Neural progenitor cell (in vitro differentiated cells): ENCODE measurements around the gene CEP170B. TPM values are rescaled to one million over a fixed set of nuclear protein-coding genes. Genes with fewer than 3 reads are reported as not detected.

ENCODE experiments used
- DNase-seq: peaks from one replicate; pipeline ENCODE4 v3.0.0-alpha.2; 2016; ENCODE audit warnings: low spot score
- H2AFZ ChIP-seq: fragments of 200-600 bp; sonication (generic); replicated peaks from 2 replicates; pipeline ENCODE4 v1.6.1; 2016; ENCODE audit warnings: antibody characterized with exemption
- H3F3A ChIP-seq: fragments of 200-600 bp; sonication (generic); 2 replicates; pipeline ENCODE4 v1.6.1; 2016; ENCODE audit warnings: antibody characterized with exemption, low read depth
- H3K27ac ChIP-seq: fragments of 200-600 bp; sonication (generic); 2 replicates; pipeline ENCODE4 v1.5.1; 2016; ENCODE audit warnings: mild to moderate bottlenecking
- H3K27me3 ChIP-seq: fragments of 200-600 bp; sonication (generic); 2 replicates; pipeline ENCODE4 v1.6.1; 2016; ENCODE audit warnings: mild to moderate bottlenecking, moderate library complexity
- H3K36me3 ChIP-seq: fragments of 200-600 bp; sonication (generic); 2 replicates; pipeline ENCODE4 v1.5.1; 2016
- H3K4me1 ChIP-seq: fragments of 200-600 bp; sonication (generic); 2 replicates; pipeline ENCODE4 v1.6.1; 2016; ENCODE audit warnings: mixed run types
- H3K4me2 ChIP-seq: fragments of 200-600 bp; sonication (generic); 2 replicates; pipeline ENCODE4 v1.6.1; 2016
- H3K4me3 ChIP-seq: fragments of 200-600 bp; sonication (generic); 2 replicates; pipeline ENCODE4 v1.5.1; 2016
- H3K79me2 ChIP-seq: fragments of 200-600 bp; sonication (generic); 2 replicates; pipeline ENCODE4 v1.6.1; 2016; ENCODE audit warnings: low read depth
- H3K9ac ChIP-seq: fragments of 200-600 bp; sonication (generic); 2 replicates; pipeline ENCODE4 v1.6.1; 2016
- H3K9me3 ChIP-seq: fragments of 200-600 bp; sonication (generic); 2 replicates; pipeline ENCODE4 v1.5.1; 2016; ENCODE audit warnings: low read depth
- H4K20me1 ChIP-seq: fragments of 200-600 bp; sonication (generic); 2 replicates; pipeline ENCODE4 v1.6.1; 2016; ENCODE audit warnings: low read depth
- H3K27ac Mint-ChIP-seq: 3 replicates; pipeline ENCODE4 v1.8.0; 2021; ENCODE audit warnings: mixed read lengths
- H3K27me3 Mint-ChIP-seq: 2 replicates; pipeline ENCODE4 v1.8.0; 2022; ENCODE audit warnings: low read depth, mild to moderate bottlenecking, inconsistent platforms, moderate library complexity, mixed read lengths; ENCODE audit not compliant: insufficient read depth
- H3K36me3 Mint-ChIP-seq: 3 replicates; pipeline ENCODE4 v1.8.0; 2021; ENCODE audit warnings: mixed read lengths
- H3K4me1 Mint-ChIP-seq: 3 replicates; pipeline ENCODE4 v1.8.0; 2021; ENCODE audit warnings: mixed read lengths
- H3K4me3 Mint-ChIP-seq: 3 replicates; pipeline ENCODE4 v1.8.0; 2021; ENCODE audit warnings: mild to moderate bottlenecking, moderate library complexity, mixed read lengths
- H3K9me3 Mint-ChIP-seq: 3 replicates; pipeline ENCODE4 v1.8.0; 2020; ENCODE audit warnings: mixed read lengths
- CTCF ChIP-seq: fragments of 200-600 bp; sonication (generic); IDR thresholded peaks from 2 replicates; pipeline ENCODE4 v1.5.1; 2017; ENCODE audit warnings: antibody characterized with exemption, mild to moderate bottlenecking
- EZH2 ChIP-seq: fragments of 200-600 bp; sonication (generic); IDR thresholded peaks from 2 replicates; pipeline ENCODE4 v1.6.1; 2017; ENCODE audit warnings: antibody characterized with exemption, mild to moderate bottlenecking, moderate library complexity
- EZH2phosphoT487 ChIP-seq: fragments of 200-600 bp; sonication (generic); IDR thresholded peaks from 2 replicates; pipeline ENCODE4 v1.6.1; 2017; ENCODE audit warnings: antibody characterized with exemption
- total RNA-seq: library from RNA; depleted of rRNA; stranded (reverse); fragments of >200 nt; gene quantifications from 2 replicates; pipeline ENCODE4 v1.2.3, GENCODE V29; 2015; ENCODE audit warnings: low replicate concordance

CEP170B gene
- total RNA-seq, 1 donor from 2014 or later, result 3.0 TPM

- Mint-ChIP-seq H3K36me3 (no peaks in the 10 kb centered on the region), H3K27me3 (peaks cover 2% of the 10 kb centered on the region), H3K27ac (no peak overlapping the region), H3K4me3 (no peak overlapping the region), H3K9me3 (no peaks in the 10 kb centered on the region), H3K4me1 (no peaks in the 10 kb centered on the region)
- Histone ChIP-seq H3K4me3 (no peak overlapping the region), H3K9ac (no peak overlapping the region), H3K4me2 (no peak overlapping the region), H3K79me2 (no peaks in the 10 kb centered on the region), H3K4me1 (peaks cover 7% of the 10 kb centered on the region), H3K27me3 (no peaks in the 10 kb centered on the region), H3K36me3 (no peaks in the 10 kb centered on the region), H4K20me1 (no peaks in the 10 kb centered on the region), H2AFZ (no peak overlapping the region), H3F3A (no peaks in the 10 kb centered on the region), H3K27ac (no peak overlapping the region), H3K9me3 (no peaks in the 10 kb centered on the region)
- no peak for TF ChIP-seq CTCF
- no peak for DNase-seq
Observed at GRCh38 chr14:104891121-104891551, 26.1 kb downstream of the CEP170B start.

DNA sequence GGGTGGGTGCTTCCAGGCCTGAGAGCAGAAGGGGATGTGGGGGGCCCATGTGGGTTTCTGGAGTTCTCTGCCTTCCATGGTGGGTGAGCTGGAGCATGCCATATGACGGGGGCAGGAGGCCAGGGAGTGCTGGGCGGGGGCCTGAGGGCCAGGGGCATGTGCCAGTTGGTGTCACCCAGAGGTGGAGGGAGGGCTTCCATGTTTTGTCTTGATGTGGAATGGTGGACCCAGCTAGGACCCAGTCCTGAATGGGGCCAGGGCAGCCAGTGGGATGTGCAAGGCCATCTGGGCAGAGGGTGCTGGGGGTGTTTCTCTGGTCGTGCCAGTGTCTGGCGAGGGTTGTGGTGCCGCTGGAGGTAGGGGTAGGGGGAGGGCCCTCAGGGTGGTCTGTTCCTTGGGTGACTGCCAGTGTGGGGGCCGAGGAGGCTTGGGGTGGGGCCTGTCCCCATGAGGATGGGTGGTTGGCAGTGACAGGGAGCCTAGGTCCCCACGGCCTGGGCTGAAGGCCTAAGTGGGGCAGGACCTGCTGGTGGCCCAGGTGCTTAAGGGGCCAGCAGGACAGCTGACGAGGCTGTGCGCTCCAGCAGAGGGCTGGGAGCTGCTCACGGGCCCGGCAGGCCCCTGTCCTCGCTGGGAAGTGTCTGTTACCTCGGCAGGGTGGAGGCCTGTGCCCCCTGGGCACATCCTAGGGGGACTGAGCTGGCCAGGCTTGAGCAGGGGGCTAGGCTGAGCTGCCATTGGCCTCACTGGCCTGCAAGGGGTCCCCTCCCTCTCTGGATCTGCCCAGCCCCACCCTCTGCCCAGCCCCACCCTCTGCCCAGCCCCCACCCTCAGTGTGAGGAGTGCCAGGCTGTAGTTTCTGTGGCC is 26.8 kb downstream of the CEP170B start:
- DNase-seq, result no peak
- H3K4me3 Mint-ChIP-seq, result no peak overlapping the region
- H3K27ac ChIP-seq, result no peak overlapping the region
- no peak overlapping the region for H2AFZ ChIP-seq
- no peak overlapping the region for H3K4me2 ChIP-seq
- no peaks in the 10 kb centered on the region for H3K79me2 ChIP-seq
- no peak overlapping the region for H3K27ac Mint-ChIP-seq
- TF ChIP-seq CTCF (no peak), EZH2phosphoT487 (no peak), EZH2 (no peak)
- no peaks in the 10 kb centered on the region for H3K27me3 ChIP-seq
- no peaks in the 10 kb centered on the region for H3K9me3 ChIP-seq
- no peaks in the 10 kb centered on the region for H3K9me3 Mint-ChIP-seq
- H3K36me3 ChIP-seq, result no peaks in the 10 kb centered on the region
- peaks cover 2% of the 10 kb centered on the region for H3K27me3 Mint-ChIP-seq
- no peaks in the 10 kb centered on the region for H3K36me3 Mint-ChIP-seq
- peaks cover 4% of the 10 kb centered on the region for H3K4me1 Mint-ChIP-seq
- H4K20me1 ChIP-seq, result no peaks in the 10 kb centered on the region
- H3K4me1 ChIP-seq, result peaks cover 7% of the 10 kb centered on the region
- H3K9ac ChIP-seq, result no peak overlapping the region
- no peaks in the 10 kb centered on the region for H3F3A ChIP-seq
- no peak overlapping the region for H3K4me3 ChIP-seq

GRCh38 chr14:104892531-104893434 is 27.7 kb downstream of the CEP170B start:
- Histone ChIP-seq H2AFZ (no peak overlapping the region), H4K20me1 (no peaks in the 10 kb centered on the region), H3K27ac (no peak overlapping the region), H3K79me2 (no peaks in the 10 kb centered on the region), H3K4me3 (no peak overlapping the region), H3K27me3 (no peaks in the 10 kb centered on the region), H3F3A (no peaks in the 10 kb centered on the region), H3K4me1 (peaks cover 7% of the 10 kb centered on the region), H3K4me2 (no peak overlapping the region), H3K9ac (no peak overlapping the region), H3K9me3 (no peaks in the 10 kb centered on the region), H3K36me3 (no peaks in the 10 kb centered on the region)
- peak overlapping the region; percentile 72 for H3K27ac Mint-ChIP-seq
- no peak overlapping the region for H3K4me3 Mint-ChIP-seq
- peaks cover 4% of the 10 kb centered on the region for H3K4me1 Mint-ChIP-seq
- DNase-seq, result no peak
- H3K27me3 Mint-ChIP-seq, result peaks cover 2% of the 10 kb centered on the region
- no peak for TF ChIP-seq CTCF
- no peak for TF ChIP-seq EZH2
- TF ChIP-seq EZH2phosphoT487, result no peak
- H3K36me3 Mint-ChIP-seq, result no peaks in the 10 kb centered on the region
- H3K9me3 Mint-ChIP-seq, result no peaks in the 10 kb centered on the region
